HG03097 (cell line): ENCODE results near the gene TLE6.
"Not testable (repeated sequence)": the region's sequence is repeated elsewhere in the genome, so short reads cannot be mapped to it uniquely, and the experiment has no call there.

Experiments used
- ATAC-seq: cut with Tn5 transposase; IDR thresholded peaks from one replicate; pipeline ENCODE4 v1.9.1; 2021; ENCODE audit not compliant: unreplicated experiment, low FRiP score

TLE6 gene

DNA sequence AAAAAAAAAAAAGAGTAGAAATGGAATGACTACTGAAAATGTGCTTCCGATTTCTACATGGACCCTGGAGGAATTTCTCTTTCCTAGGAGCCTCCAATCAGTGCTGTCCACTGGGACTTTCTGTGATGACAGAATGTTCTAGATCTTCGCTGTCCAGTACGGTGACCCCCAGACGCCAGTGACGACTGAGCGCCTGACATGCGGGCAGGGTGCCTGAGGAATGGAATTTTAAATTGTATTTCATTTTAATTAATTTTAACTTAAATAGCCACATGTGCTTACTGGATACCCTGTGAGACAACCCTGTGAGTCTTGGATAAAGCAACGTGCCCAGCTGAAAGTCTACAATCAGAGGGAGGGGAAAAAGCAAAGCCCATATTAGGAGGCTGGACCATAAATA lies 4.1 kb upstream of the TLE6 start:
- no peak for ATAC-seq

DNA sequence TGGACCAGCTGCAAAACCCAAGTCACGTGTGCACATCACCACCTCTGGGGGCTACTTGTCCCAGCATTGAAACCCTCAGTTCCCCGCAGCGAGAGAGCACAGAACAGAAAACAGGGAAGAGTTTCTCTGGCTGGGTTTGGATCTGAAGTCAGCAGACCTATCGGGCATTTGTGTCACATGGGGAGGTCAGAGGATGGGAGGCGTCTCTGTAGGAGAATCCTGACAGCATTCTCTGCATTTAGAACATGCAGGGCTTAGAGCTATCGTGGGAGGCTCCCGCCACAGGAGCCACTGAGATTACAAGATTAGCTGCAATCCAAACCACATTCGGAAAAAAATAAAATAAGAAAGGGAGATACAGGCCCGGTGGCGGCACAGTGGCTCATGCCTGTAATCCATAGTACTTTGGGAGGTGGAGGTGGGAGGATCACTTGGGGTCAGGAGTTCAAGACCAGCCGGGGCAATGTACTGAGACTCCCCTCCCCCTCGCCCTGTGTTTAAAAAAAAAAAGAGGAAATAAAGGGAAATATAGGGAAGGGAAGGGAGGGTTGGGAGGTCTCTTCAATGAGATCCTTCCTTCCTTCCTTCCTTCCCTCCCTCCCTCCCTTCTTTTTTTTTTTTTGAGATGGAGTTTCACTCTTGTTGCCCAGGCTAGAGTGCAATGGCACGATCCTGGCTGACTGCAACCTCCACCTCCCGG lies 2.9 kb upstream of the TLE6 start:
- ATAC-seq, result no peak

DNA sequence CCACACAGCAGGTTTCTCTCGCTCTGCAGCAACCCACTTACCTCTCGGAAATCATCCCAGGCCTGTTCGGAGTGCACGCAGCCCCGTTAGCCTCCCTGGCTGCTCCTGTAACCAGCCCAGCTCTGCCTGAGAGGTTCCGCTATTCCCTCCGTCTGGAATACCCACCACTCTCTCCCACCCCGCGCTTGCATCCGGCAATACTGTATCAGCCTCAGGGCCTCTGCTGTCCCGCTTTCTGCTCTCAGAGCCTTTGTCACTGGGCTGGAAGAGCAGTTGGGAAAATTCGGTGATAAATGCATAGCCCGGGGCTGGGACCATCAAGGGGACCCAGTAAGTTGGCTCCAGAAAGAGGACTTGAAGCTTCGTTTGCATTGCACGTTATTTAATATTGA lies 759 bp upstream of the TLE6 start:
- no peak for ATAC-seq

DNA sequence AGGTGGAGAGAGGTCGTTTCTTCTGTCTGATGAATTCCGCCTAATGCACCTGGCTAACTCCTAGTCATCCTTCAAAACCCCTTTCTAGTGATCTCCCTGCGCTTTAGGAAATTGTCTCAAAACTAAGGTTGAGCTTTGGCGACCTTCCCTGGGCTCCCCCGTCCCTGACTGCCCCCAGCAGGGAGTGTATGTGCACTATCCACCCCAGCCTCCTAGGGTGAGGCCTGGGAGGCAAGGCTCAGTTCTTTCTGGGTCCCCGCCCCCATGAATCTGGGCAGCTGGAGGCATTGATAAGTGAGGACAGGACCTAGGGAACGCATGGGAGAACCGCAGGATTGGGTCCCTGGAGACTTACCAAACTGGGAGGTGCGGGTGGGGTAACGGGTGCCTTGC lies 378 bp downstream of the TLE6 start:
- no peak for ATAC-seq

DNA sequence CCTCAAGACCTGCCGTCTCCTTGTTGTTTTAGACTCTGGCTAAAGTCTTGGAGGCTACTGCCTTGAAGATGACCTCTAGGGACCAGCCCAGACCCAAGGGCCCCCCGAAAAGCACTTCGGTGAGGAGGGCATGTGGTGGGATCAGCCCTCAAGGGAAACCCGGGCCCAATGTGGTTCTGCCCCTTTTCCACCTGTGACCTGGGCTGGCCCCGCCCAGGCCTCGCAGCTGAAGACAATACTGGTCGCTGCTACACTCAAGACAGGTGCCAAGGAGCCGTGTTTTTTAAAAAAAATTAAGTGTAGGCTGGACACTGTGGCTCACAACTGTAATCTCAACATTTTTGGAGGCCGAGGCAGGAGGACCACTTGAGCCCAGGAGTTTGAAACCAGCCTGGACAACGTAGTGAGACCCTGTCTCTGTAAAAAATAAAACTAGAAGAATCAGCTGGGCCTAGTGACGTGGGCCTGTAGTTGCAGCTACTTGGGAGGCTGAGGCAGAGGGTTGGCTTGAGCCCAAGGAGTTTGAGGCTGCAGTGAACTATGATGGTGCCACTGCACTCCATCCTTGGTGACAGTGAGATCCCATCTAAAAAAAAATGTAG lies 903 bp downstream of the TLE6 start:
- no peak for ATAC-seq

DNA sequence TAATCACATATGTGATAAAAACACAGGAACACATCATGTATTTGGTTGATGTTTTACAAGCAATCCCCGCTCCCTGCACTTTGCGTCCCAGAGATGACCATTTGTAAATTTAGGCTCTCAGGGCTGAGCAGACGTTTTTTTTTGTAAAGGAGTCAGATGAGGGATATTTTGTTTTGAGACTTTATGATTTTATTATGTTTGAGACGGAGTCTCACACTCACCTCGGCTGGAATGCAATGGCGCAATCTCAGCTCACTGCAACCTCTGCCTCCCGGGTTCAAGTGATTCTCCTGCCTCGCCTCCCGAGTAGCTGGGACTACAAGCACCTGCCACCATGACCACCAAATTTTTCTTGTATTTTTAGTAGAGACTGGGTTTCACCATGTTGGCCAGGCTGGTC lies 1.4 kb downstream of the TLE6 start:
- ATAC-seq, result no peak

DNA sequence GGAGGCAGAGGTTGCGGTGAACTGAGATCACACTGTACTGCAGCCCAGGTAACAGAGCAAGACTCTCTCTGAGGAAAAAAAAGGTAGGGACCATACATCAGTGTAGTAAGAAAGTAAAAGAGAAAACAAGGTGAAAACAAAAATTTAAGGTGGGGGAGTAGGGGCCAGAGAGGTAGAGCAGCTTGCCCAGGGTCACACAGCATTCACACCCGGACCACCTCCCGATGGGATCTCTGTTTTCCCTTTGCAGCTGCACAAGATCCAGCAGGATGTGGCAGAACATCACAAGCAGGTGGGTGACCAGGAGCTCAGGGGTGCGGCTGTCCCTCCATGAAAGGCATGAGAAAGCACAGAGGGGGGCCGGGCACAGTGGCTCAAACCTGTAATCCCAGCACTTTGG lies 4.5 kb downstream of the TLE6 start:
- ATAC-seq, result no peak

DNA sequence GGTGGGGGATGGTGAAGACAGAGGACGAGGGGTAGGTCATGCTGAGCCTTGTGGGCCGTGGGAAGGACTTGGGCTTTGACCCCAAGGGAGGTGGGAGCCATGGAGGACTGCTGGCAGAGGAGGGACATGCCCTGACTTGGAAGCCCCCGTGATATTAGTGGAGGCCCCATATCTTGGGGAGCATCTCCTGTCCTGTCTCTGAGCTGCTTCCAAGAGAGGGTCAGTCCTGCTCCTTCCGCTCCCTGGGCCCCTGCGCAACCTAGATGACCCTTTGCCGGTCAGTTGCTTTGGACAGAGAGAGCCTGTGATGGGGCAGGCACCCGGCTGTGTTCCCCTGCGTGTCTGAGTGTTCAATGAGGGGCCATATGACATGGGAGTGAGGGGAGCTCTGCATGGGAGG lies 5.2 kb downstream of the TLE6 start:
- ATAC-seq, result no peak

DNA sequence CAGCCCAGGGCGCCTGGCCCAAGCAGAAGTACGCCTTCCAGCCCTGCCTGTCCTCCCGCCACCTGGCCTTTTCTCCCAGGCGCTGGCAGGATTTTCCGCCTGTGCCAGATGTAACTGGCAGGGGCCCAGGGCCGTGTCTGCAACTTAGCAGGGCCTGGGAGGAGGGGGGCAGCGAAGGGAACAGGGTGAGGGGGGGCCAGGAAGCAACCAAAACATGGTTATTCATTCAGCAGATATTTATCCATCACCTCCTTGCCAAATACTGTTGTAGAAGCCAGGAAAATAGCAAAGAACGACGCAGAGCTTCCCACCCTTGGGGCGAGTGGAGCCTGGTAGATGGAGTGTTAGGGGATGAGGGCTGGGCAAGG lies 5.6 kb downstream of the TLE6 start:
- no peak for ATAC-seq

DNA sequence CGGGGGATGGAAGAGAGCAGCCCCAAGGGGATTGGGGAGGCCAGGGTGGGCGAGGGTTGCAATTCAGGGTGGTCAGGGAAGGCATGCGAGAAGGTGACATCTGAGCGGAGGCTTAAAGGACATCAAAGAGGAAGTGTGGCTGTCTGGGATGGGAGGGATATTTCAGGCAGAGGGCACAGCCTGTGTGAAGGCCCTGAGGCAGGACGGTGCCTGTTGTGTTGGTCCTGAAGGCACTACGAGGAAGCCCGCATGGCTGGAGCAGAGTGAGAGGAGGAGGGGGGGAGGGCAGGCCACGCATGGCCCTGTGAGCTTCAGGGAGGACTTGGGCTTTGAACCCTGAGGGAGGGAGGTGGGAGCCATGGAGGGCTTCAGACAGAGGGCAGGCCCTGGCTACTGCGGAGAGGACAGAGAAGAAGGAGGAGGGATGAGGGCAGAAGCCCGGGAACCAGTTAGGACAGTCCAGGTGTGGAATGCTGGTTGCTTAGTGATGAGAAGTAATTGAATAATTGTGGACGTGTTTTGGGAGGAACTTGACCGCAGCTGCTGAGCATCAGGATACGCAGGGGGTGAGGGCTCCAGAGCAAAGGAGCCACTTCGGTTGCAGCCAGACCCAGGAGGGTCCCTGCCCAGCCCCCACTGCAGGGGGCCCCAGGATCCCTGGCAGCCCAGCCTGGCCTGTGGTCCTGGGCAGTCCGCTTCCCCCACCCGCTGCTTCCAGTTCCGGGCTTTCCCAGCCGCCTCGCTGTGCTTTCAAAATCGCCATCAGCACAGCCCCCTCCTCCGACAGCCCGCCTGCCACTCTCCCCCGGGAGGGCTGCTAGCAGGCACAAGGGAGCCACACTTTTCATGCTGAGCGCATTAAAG lies 6.2 kb downstream of the TLE6 start:
- no peak for ATAC-seq

DNA sequence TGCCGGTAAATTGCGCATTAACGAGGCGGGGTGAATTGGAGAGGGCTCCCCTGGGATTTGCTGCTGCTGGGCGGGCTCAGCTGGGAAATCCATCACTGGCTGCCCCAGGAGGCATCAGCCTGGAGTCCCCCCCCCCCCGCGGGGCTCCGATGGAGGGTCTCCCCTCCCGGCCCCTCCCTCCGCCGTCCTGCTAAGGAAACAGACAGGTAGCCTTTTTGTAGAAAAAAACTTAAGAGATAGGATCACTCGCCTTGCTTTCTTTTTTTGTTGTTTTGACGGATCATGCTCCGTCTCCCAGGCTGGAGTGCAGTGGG lies 6.8 kb downstream of the TLE6 start:
- ATAC-seq, result no peak

DNA sequence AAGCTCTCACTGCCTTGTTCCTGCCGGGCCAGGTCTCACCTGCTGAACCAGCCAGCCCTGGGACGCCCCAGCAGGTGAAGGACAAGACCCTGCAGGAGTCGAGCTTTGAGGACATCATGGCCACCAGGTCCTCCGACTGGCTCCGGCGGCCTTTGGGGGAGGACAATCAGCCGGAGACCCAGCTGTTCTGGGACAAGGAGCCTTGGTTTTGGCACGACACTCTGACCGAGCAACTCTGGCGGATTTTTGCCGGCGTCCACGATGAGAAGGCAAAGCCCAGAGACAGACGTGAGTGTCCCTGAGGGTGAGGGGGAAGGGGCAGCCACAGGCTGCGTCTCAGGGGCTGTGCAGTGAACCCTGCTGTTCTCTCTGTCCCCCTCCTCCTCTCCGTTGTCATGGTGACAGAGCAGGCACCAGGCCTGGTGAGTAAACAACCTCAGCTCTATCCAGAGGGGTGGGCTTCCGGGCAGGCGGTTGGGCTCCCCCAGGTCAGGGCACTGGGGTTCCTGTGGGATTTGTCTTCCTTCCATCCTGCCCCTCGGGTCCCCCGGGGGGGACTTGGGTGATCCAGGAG lies 9.7 kb downstream of the TLE6 start:
- no peak for ATAC-seq

DNA sequence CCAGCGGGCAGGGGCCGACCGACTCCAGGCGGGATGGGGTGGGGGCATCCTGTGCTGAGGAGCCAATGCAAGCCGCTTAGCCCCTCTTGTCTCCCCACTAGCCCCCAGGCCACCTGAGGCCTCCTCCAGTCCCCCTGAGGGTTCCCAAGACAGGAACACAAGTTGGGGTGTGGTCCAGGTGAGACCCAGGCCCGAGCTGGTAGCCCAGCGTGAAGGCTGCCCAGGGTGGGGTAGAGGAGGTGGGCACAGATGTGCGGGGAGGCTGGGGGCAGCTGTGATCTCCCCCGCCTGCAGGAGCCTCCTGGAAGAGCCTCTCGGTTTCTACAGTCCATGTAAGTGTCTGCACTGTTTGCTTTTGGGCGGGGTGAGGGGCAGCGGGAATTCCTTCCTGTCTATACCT lies 10.4 kb downstream of the TLE6 start:
- ATAC-seq, result no peak

DNA sequence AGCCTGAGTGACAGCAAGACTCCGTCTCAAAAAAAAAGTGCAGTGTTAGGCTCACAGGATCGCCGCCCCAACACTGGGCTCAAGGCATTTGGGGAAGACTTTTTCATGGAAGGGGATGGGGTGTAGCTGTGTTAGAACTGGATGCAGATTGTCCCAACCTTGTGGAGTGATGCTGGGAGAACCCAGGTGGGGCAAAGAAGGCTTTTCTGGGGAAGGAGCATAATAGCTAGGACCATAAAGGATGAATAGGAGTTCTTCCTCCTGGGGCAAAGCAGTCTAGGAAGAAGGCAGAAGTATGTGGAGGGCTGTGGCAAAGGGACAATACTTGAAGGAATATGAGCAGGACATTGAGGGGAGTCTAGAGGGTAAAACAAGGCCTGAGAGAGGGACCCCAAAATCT lies 11.2 kb downstream of the TLE6 start:
- ATAC-seq, result no peak

DNA sequence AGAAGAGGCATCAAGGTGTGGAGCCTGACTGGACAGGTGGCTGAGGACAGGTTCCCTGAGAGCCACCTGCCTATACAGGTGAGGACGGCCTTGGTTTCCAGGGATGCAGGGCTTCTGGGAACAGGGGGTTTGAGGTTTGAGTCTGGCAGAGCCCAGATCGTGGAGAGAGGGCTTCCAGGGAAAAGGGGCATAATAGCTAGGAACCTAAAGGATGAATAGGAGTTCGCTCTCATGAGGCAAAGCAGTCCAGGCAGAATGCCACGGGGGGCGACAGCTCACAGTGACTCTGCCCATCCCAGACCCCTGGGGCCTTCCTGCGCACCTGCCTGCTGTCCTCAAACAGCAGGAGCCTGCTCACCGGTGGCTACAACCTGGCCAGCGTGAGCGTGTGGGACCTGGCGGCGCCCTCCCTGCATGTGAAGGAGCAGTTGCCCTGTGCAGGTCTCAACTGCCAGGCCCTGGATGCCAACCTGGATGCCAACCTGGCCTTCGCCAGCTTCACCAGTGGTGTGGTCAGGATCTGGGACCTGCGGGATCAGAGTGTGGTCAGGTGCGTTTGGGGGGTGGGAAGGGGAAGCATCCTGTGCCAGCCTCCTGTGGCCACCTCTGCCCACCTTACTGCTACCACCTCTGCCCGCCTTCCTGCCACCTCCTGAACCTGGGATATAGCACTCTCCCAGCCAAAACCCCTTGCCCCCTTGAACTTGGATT lies 12.0 kb downstream of the TLE6 start:
- ATAC-seq, result no peak

DNA sequence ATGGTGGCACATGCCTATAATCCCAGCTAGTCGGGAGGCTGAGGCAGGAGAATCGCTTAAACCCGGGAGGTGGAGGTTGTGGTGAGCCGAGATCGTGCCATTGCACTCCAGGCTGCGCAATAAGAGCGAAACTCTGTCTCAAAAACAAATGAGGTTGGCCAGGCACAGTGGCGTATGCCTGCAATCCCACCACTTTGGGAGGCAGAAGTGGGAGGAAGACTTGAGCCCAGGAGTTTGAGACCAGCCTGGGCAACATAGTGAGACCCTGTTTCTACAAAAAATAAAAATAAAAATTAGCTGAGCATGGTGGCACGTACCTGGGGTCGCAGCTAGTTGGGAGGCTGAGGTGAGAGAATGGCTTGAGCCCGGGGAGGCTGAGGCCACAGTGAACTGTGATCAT lies 15.0 kb downstream of the TLE6 start:
- ATAC-seq, result not testable (repeated sequence)

DNA sequence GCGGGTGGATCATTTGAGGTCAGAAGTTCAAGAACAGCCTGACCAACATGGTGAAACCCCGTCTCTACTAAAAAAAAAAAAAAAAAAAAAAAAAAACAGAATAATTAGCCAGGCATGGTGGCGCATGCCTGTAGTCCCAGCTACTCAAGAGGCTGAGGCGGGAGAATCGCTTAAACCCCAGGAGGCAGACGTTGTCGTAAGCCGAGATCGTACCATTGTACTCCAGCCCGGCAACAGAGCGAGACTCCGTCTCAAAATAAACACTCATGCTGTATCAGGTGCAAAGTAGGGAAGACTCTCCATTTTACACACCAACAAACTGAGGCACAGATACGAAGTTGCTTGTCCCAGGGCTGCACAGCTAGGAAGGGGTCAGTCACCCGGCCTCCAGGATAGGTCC lies 15.6 kb downstream of the TLE6 start:
- ATAC-seq, result no peak

DNA sequence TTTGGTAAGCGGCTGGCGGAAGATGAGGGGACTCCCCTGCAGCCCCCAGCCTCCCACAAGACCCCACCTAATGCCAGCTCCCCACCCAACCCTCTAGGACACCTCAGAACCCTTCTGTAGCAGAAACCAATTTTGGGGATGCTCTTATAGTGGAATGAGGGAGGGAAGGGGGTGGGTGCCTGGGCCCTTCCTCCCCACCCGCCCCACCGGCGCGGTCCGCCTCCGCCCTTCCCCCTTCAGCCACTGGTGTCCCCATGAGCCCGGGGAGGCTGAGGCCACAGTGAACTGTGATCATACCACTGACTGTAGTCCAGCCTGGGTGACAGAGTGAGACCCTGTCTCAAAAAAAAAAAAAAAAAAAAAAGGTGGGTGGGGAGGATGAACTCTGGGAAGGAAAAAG lies 16.2 kb downstream of the TLE6 start:
- ATAC-seq, result no peak

DNA sequence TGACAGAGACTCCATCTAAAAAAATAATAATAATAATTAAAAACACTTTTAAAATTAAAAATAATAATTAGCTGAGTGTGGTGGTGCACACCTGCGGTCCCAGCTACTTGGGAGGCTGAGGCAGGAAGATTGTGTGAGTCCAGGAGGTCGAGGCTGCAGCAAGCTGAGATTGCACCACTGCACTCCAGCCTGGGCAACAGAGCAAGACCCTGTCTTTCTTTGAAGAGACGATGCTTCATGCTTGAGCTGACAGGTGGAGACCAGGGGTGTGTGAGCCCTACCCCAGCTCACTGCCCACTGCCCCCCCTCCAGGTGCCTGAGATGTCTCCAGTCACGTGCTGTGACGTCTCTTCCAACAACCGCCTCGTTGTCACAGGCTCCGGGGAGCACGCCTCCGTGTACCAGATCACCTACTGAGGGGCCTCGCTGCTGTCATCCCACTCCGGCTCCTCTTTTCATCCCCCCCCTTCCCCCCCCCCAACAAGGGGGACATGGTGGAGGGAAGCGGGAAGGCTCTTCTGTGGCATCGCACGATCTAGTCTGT lies 17.3 kb downstream of the TLE6 start:
- no peak for ATAC-seq

DNA sequence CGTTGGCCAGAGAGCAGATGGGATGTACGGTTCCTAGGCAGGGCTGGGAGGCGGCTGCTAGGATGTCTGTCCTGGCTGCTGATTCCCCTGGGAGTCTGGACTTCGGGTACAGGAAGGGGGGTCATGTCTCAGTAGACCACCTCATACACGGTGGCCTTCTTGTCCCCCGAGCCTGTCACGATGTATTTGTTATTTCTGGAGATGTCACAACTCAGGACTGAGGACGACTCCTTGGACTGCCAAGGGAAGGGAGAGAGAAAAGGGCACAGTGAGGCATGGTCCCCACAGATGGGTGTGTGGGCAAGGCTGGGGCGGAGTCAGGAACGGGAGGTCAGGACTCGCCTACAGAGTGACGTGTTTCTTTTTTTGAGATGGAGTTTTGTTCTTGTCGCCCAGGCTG lies 20.4 kb downstream of the TLE6 start:
- ATAC-seq, result no peak

DNA sequence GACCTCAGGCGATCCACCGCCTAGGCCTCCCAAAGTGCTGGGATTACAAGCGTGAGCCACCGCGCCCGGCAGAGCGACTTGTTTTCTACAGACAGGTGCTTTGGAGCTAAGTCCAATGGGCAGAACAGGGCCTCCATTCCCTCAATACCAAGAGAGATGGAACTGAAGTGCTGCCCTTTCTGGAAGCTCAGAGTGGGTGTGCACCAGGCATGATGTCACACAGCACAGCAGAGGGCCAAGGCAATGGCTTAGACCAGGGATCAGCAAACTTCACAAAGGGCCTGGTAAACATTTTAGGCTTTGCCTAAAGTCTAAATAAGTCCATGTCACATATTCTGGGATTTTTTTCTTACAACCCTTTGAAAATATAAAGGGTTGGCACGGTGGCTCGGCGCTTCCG lies 21.3 kb downstream of the TLE6 start:
- no peak for ATAC-seq
